Activated T-helper 2 cell treated with anti-CD3 and anti-CD28 coated beads, Interferon-gamma antibody, Interleukin-2, Interleukin-4, amounts not matched to agents 10 μg/mL and 5 μg/mL and 100 μg/mL, durations not matched to agents 14 hours and 24 hours and 36 hours (primary cell): Measurements from ENCODE around the gene ALX3. TPM values are rescaled to one million over a fixed set of nuclear protein-coding genes. Genes with fewer than 3 reads are reported as not detected.

Experiments
- DNase-seq: peaks from one replicate; pipeline ENCODE4 v3.0.0; 2021; ENCODE audit warnings: low spot score
- H3K27ac Mint-ChIP-seq: one replicate; pipeline ENCODE4 v1.8.0; 2021; ENCODE audit warnings: mixed read lengths
- H3K27me3 Mint-ChIP-seq: one replicate; pipeline ENCODE4 v1.8.0; 2021; ENCODE audit warnings: low read depth, mixed read lengths
- H3K36me3 Mint-ChIP-seq: one replicate; pipeline ENCODE4 v1.8.0; 2021; ENCODE audit warnings: low read depth, mixed read lengths
- H3K4me1 Mint-ChIP-seq: one replicate; pipeline ENCODE4 v1.8.0; 2021; ENCODE audit warnings: low read depth, mixed read lengths
- H3K4me3 Mint-ChIP-seq: one replicate; pipeline ENCODE4 v1.8.0; 2021; ENCODE audit warnings: low read depth, mild to moderate bottlenecking, moderate library complexity, mixed read lengths
- H3K9me3 Mint-ChIP-seq: one replicate; pipeline ENCODE4 v1.8.0; 2021; ENCODE audit warnings: mixed read lengths
- intact Hi-C: fragments of 100-400 bp; cut with micrococcal nuclease; formaldehyde crosslinking; loops from one replicate; pipeline ENCODE4 v1.15.1; 2023
- total RNA-seq: library from RNA; stranded (reverse); gene quantifications from 2 replicates; pipeline ENCODE4 v1.2.3, GENCODE V29; 2022

Gene ALX3
- total RNA-seq, 1 donor from 2014 or later, result not detected

GRCh38 chr1:110100335-110100734, 29.9 kb upstream of the ALX3 start:
- H3K4me3 Mint-ChIP-seq, result no peak overlapping the region
- no peak for DNase-seq
- peaks cover 9% of the 10 kb centered on the region for H3K27me3 Mint-ChIP-seq
- no peaks in the 10 kb centered on the region for H3K4me1 Mint-ChIP-seq
- H3K36me3 Mint-ChIP-seq, result no peaks in the 10 kb centered on the region
- intact Hi-C loops, result no loop called here
- H3K27ac Mint-ChIP-seq, result no peak overlapping the region
- H3K9me3 Mint-ChIP-seq, result no peaks in the 10 kb centered on the region

DNA sequence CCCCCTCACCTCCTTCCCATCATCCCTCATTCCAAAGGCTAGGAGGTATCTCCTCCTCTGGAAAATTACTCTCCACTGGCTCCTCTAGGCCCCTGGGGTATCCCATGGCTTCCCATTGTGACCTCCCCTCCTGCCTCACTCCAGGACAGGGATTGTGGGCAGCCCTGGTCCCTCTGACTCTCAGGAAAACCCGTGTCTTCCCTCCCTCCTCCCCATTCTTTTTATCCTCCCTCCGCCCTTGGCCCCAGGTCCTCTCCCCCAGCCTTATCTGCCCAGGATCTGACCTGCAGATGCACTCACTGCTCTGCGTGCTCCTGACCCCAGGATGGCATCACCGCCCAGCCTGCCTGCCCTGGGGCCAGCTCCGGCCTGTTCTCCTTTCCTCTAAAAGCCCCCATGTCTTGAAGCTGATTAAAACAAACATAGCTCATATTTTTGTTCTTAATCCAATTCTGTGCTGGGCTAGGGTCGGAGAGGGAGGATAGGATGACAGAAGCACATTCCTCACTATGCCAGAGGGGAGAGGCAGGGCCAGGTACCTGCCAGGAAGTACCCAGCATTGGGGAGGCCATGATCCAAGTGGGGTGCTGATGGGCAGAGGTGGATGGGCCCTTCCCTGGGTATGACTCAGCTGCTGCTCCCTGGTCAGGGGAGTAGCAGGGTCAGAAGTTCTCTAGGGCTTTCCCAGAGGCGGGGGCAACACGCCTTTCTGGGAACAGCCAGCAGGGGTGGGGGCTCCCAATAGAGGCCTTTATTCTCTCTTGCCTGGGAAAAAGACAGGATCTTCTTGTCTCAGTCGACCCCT, 28.0 kb upstream of the ALX3 start:
- Mint-ChIP-seq H3K4me1 (no peaks in the 10 kb centered on the region), H3K9me3 (no peaks in the 10 kb centered on the region), H3K27ac (no peak overlapping the region), H3K4me3 (no peak overlapping the region), H3K36me3 (no peaks in the 10 kb centered on the region), H3K27me3 (peaks cover 14% of the 10 kb centered on the region)
- intact Hi-C loops, result no loop called here
- DNase-seq, result no peak

DNA sequence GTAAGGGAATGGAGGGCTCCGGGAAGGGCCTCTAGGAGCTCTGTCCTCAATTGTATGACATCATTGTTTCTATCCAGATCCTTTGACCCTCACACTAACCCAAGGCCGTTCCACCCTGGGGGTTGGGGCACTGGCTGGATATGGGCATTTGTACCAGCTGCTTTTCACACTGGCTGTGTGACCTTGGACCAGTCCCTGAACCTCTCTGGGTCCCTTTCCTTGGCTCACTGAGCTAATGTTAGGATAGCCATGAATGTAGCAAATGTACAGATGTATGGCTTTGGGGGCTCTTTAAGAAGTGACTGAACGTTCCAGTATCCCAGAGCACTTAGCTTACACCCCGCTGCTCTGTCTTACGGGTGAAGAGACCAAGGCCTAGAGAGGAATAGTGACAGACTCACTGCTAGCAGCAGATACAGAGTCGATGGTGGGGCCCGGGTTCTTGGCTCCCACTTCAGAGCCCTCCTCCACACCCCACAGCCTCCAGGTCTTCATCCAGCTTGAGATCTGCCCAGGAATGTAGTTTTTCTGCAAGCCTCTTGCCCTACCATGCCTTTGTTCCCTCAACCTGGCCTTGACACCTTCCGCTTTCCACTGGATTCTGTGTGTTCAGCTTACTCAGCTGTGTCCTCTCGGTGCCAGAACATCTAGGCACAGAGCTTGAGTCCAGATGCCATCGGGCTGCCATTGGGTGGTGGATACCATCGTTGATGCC, 27.2 kb upstream of the ALX3 start:
- Mint-ChIP-seq H3K4me3 (no peak overlapping the region), H3K36me3 (no peaks in the 10 kb centered on the region), H3K27me3 (peaks cover 18% of the 10 kb centered on the region), H3K9me3 (no peaks in the 10 kb centered on the region), H3K27ac (no peak overlapping the region), H3K4me1 (no peaks in the 10 kb centered on the region)
- DNase-seq, result no peak
- intact Hi-C loops, result no loop called here

DNA sequence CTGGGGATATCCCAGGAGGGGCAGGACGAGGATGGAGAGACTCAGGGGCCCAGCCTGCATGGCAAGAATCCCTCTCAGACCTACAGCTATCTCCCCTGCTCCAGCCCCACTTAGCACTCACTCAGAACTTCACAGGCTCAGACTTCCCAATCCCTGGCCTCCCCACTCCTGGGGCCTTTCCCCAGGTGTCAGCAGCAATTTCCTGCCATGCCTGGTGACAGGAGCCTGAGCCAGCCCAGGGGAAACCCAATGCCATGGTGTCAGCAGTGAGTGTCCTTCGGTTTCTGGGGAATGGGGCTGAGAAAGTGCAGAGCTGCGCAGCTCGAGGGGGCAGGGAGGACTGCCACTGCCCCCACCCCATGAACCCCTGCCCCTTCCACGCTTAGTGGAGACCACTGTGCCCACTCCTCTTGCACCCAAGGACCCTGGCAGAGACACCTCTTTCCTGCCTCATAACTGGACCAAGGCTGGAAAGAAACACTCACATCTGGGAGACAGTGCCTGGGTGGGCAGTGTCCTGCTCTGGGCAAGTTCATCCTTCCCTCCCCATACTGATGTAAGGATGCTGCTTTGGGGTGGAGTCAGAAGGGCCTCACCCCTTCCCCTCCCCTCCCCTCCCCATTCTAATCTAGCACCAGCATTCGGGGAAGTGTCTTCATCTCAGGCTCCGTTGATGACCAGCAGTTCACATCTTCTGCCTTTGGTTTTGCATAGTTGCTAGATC, 24.6 kb upstream of the ALX3 start:
- no peak for DNase-seq
- H3K27ac Mint-ChIP-seq, result no peak overlapping the region
- no peak overlapping the region for H3K4me3 Mint-ChIP-seq
- no peaks in the 10 kb centered on the region for H3K4me1 Mint-ChIP-seq
- H3K27me3 Mint-ChIP-seq, result peaks cover 33% of the 10 kb centered on the region
- no peaks in the 10 kb centered on the region for H3K36me3 Mint-ChIP-seq
- intact Hi-C loops, result no loop called here
- H3K9me3 Mint-ChIP-seq, result no peaks in the 10 kb centered on the region

DNA sequence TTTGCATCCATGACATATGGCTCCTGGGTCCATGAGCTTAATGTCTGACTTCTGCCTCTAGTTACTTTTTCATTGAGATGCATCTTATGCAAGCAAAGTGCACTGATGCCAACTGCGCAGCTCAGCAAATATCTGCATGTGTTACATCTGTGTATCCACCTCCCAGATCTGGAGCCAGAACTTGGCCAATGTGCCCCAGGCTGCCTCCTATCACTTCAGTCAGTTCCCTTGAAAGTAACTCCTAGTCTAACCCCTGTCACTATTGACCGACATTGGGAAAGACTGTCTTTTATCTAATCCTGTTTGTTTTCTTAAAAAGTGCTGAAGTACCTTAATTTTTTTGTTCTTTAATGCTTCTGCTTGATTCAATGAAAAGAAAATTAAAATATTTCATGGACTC, 22.5 kb upstream of the ALX3 start:
- DNase-seq, result no peak
- intact Hi-C loops, result no loop called here
- no peaks in the 10 kb centered on the region for H3K4me1 Mint-ChIP-seq
- H3K27me3 Mint-ChIP-seq, result peaks cover 29% of the 10 kb centered on the region
- no peak overlapping the region for H3K4me3 Mint-ChIP-seq
- H3K27ac Mint-ChIP-seq, result no peak overlapping the region
- no peaks in the 10 kb centered on the region for H3K9me3 Mint-ChIP-seq
- no peaks in the 10 kb centered on the region for H3K36me3 Mint-ChIP-seq

GRCh38 chr1:110091791-110092190, 21.3 kb upstream of the ALX3 start:
- Mint-ChIP-seq H3K27ac (no peak overlapping the region), H3K9me3 (no peaks in the 10 kb centered on the region), H3K4me1 (peaks cover 1% of the 10 kb centered on the region), H3K36me3 (no peaks in the 10 kb centered on the region), H3K27me3 (peaks cover 35% of the 10 kb centered on the region), H3K4me3 (no peak overlapping the region)
- DNase-seq, result no peak
- intact Hi-C loops, result no loop called here

GRCh38 chr1:110091381-110091780, 20.9 kb upstream of the ALX3 start:
- peaks cover 40% of the 10 kb centered on the region for H3K27me3 Mint-ChIP-seq
- no peaks in the 10 kb centered on the region for H3K9me3 Mint-ChIP-seq
- H3K4me3 Mint-ChIP-seq, result no peak overlapping the region
- DNase-seq, result no peak
- intact Hi-C loops, result no loop called here
- no peak overlapping the region for H3K27ac Mint-ChIP-seq
- no peaks in the 10 kb centered on the region for H3K36me3 Mint-ChIP-seq
- H3K4me1 Mint-ChIP-seq, result peaks cover 1% of the 10 kb centered on the region

- Mint-ChIP-seq H3K9me3 (no peaks in the 10 kb centered on the region), H3K4me1 (peaks cover 3% of the 10 kb centered on the region), H3K36me3 (no peaks in the 10 kb centered on the region), H3K27ac (no peak overlapping the region), H3K27me3 (peaks cover 52% of the 10 kb centered on the region), H3K4me3 (no peak overlapping the region)
- intact Hi-C loops, result no loop called here
- no peak for DNase-seq
Measured at GRCh38 chr1:110089561-110090275, 19.2 kb upstream of the ALX3 start.

- Mint-ChIP-seq H3K27ac (no peak overlapping the region), H3K36me3 (no peaks in the 10 kb centered on the region), H3K4me1 (peaks cover 4% of the 10 kb centered on the region), H3K4me3 (no peak overlapping the region), H3K9me3 (no peaks in the 10 kb centered on the region), H3K27me3 (peaks cover 51% of the 10 kb centered on the region)
- DNase-seq, result no peak
- intact Hi-C loops, result loop anchor here (1.0 kb wide), 1 partner anchor 17 kb away; no protein-coding TSS in a partner anchor
Measured at GRCh38 chr1:110088739-110089316, 18.4 kb upstream of the ALX3 start.

DNA sequence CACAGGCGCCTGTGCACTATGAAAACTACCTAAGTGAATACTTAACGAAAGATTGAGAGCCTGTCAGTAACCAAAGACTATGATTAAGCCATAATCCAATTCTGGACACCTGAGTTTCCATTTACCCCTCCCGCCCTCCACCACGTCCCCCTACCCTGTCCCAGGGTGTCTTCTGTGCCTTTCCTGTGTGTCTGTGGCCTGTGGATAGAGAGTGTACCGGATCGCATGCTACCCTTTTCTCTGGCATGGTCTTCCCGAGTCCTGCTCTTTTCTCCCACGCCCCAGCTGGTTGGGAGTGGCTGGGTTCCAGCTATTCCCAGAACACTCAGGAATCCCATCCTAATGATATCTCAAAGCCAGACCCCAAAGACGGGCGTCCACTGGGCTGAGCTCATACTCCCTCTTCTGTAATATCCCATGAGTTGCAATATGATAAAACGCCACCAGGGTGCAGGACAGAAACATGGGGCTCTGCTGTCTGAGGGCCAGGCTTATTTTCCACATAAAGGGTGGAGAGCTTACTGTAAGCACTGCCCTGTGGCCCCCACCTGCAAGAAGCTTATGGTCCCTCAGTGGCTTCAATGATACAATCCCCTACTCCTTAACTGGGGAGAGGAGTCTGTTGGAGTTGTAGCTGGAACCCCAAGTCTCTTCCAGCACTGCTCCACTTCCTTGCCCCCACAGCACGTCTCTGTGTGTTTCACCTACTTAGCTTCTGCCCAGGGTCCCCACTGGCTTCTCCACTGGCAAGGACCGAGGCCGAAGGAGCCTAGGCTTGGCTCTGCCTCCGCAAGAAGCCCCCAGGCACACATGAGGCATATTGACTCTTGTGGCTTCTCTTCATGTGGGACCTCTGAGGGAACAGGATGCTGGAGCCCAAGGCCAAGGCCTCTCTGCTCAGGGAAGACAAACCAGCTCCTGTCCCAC, 17.6 kb upstream of the ALX3 start:
- H3K27me3 Mint-ChIP-seq, result peaks cover 58% of the 10 kb centered on the region
- DNase-seq, result peak; percentile 27
- H3K4me3 Mint-ChIP-seq, result no peak overlapping the region
- no peak overlapping the region for H3K27ac Mint-ChIP-seq
- no peaks in the 10 kb centered on the region for H3K9me3 Mint-ChIP-seq
- H3K4me1 Mint-ChIP-seq, result peaks cover 9% of the 10 kb centered on the region
- intact Hi-C loops, result loop anchor here (1.0 kb wide), 1 partner anchor 18 kb away; no protein-coding TSS in a partner anchor
- no peaks in the 10 kb centered on the region for H3K36me3 Mint-ChIP-seq

DNA sequence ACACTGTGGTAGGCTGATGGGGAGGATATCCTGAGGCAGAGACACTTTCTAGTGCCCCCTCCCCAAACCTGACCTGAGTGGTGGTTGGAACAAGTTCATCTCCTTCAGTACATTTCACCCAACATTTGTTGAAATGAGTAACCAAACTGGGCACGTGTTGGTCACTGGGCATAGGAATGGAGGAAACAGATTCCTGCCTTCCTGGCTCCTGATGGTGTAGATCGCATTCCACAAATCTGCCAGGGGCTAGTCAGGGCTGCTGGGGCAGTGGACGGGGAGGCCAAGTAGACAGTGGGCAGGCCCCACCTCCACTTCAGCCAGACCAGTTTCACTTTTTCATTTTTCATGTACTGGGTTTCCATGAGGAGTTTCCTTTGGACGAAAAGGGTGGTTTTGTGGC, 16.5 kb upstream of the ALX3 start:
- DNase-seq, result no peak
- H3K4me1 Mint-ChIP-seq, result peaks cover 10% of the 10 kb centered on the region
- intact Hi-C loops, result no loop called here

More for the DNA sequence above, 16.5 kb upstream of the ALX3 start:
- no peak overlapping the region for H3K4me3 Mint-ChIP-seq
- peaks cover 56% of the 10 kb centered on the region for H3K27me3 Mint-ChIP-seq
- no peaks in the 10 kb centered on the region for H3K36me3 Mint-ChIP-seq
- H3K9me3 Mint-ChIP-seq, result no peaks in the 10 kb centered on the region
- no peak overlapping the region for H3K27ac Mint-ChIP-seq
